NCI-H526 (cell line): ENCODE results near the gene MYCBP2.

Source experiments
- DNase-seq, 2 experiments: peaks; one replicate each; lab custom pipeline; 2025; lab: John Stamatoyannopoulos, UW

MYCBP2 gene

DNA sequence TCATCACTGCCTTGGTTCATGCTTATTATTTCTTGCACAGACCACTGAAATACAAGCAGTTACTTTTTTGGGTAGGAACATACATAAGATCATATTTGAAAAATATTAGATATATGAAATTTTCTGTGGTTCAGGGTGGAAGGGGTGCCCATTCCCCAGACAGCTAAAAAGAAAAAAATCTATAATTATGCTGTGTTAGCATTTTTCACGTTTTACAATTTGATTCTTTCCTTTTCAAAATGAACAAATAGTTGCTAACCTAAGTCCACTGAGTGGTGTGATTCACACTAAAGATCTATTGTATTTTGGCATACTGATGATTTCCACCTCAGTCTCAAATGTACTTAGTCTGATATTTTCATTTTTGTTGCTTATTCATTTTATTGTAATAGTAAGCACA lies 233.2 kb downstream of the MYCBP2 start:
- DNase-seq = no peak

GRCh38 chr13:77084755-77085154 lies 242.1 kb downstream of the MYCBP2 start:
- DNase-seq = no peak

DNA sequence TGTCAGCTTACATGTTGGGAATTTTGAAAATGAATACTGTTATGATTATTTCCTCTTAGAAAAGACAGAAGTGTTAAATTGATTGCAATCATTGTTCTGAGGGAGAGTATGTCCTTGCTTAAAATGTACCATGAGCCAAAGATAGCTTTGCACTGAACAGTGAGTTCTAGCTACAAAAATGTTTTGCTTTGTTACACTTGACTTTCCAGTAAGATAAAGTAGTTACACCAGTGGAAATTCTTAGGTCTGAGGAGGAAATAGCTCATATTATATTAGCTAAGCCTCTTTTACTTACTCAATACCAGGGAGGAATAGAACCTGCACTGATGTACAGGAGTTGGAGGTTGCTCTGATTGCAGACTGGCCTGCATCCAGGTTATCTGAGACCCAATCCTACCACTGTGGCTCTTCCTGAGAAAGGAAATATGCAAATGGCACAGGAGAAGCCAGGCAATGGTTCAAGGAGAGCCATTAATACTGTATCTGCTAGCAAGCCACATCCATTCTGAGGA lies 246.9 kb downstream of the MYCBP2 start:
- peak in 1 of 2 experiments; percentile 16 for DNase-seq

DNA sequence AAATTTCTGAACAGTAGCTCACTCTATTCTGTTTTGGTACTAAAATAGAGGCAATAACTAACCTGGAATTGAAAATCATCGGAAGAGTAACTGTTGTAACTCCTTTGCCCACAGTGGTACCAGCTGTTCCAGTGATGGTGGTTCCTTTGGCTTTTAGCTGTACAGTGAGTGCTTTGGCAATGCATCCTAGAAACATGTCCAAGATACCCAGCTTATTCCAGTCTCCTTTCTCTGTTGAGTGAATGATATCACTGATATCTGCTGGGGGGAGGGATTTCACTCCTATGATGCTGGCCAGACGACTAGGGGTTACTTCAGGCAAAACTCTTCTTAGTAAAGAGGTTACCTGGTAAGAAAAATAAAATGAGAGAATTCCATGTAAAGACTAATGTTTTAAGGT lies 259.4 kb downstream of the MYCBP2 start:
- DNase-seq = no peak

DNA sequence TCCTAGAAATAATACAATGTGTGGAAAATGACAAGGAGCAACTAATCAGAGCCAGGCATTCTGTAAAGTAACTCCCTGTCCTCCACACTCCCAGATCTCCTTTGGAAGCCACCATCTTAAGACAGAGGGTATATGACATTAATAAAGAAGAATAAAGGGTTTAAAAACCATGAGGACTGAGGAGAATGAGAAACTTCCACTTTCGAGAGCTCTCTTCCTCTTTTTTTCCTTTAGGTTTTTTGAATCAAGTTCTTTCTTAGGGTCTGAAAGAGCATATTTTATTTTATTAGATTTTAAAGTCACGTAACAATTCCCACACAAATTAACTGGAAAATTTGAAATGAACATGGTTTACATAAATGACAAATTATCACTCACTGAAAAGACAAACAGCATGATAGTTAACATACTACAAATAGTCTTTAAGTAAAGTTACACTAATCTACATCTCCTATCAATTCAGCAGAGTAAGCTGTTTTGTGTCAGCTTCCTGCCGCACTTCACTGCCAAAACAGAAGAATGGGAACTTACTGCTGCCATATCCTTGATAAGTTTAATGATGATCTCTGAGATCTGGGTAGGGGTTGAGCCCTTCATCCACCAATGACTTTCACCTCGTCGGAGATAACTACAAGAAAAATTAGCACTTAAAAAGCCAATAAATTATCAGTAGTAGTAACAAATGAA lies 261.3 kb downstream of the MYCBP2 start:
- DNase-seq = no peak

- no peak for DNase-seq
These were observed 264.8 kb downstream of the MYCBP2 start for GRCh38 chr13:77062097-77062496.

GRCh38 chr13:77061362-77061761 lies 265.5 kb downstream of the MYCBP2 start:
- DNase-seq = no peak

- no peak for DNase-seq
These were observed 270.0 kb downstream of the MYCBP2 start for GRCh38 chr13:77056886-77057285.

DNA sequence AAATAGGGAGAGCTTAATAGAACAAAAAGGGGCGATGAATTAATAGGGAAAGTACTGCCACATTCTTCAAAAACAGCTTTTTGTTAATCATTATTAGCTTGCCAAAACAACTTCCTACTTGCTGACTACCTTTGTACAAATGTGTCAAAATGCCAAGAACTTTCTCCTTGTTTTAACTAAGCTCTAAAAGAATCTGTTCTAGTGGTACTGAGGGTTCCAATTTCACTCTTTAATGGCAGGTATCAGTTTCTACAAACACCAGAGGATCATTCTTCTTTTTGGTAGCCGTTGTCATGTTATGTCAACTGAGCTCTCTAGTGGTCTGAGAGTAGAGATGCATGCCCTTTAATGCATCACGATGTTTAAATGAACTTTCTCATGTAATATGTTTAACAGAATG lies 270.5 kb downstream of the MYCBP2 start:
- DNase-seq = no peak

DNA sequence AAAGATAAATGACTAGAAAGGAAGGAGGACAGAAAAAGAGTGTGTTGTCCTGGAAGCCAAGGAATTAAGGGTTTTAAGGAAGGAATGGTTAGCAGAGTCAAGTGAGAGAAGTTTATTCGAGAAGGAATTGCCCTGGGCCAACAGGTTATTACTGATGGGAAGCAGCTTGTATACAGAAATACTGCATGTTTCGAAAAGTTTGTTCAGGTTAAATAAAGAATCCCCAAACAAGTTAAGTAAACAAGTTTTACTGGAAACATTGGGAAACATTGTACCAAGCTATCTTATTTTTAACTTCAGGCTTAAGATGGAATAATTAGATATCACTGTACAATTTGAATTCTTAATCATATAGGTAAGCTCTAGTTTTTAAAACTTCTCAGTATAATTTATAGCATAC lies 271.7 kb downstream of the MYCBP2 start:
- DNase-seq = no peak

- no peak for DNase-seq
These were observed 273.7 kb downstream of the MYCBP2 start for GRCh38 chr13:77053192-77053591.

DNA sequence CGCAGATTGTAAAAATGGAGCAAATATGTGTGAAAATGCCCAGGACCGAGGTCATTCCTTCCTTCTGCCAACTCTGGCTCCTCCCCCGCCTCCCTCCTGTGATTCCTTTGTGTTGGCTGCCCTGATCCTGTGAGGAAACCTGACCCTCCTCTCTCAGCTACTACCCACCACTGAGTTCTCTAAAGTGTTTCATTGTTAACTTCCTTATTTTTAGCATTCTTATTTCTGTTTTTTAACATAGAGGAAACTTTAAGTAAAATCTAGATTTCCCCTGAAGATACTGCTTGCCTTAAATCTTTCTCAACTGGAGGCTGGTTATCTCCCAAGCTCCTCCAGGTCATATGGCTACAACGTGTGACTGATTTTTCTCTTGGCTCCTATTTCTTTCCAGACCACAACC lies 278.2 kb downstream of the MYCBP2 start:
- no peak for DNase-seq

- no peak for DNase-seq
These were observed 279.1 kb downstream of the MYCBP2 start for GRCh38 chr13:77047649-77048343.

DNA sequence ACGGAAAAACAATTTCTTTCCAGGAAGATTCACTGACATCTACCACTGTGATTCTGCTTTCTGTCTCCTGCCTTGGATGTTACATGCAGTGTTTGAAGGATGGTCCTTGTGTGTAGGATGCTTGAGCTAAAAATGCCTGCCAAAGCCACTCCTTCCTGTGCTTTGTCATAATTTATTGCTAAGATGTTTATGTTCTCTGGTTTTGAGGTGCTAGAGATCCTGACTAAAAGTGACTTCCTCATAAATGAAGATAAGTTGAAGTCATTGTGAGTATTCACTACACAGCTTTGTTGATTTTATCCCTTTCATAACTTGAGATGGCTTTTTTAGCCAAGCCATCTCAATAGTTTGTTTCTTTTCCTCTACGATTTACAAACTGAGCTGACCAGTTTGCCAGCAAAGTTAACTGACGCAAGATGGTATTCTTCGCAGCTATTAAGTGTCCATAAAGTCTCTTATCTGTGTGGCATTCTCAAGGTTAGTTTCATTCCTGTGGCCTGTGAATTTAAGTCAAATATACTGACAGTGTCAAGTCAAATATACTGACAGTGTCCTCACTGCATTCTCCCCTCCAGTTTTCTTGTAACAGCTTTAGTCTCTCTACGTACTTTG lies 284.2 kb downstream of the MYCBP2 start:
- DNase-seq = no peak

DNA sequence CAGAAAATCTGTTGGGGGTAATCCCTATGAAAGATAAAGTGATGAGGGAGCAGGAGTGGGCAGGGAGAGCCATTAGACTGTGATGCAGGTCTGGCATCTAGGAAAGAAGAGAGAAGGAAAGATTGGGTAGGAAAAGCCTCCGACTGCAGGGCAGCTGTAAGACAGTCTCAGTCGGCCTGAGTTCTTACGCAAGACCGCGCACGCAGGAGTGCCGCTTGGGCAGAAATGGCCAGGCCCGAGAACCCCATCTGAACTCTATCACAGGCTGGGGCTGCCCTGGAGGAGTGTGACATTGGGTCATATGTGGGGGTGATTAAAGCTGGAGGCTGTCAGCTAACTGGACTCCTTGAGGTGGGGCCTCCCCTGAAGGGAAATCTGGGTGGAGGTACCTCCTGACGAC lies 286.1 kb downstream of the MYCBP2 start:
- DNase-seq = no peak

DNA sequence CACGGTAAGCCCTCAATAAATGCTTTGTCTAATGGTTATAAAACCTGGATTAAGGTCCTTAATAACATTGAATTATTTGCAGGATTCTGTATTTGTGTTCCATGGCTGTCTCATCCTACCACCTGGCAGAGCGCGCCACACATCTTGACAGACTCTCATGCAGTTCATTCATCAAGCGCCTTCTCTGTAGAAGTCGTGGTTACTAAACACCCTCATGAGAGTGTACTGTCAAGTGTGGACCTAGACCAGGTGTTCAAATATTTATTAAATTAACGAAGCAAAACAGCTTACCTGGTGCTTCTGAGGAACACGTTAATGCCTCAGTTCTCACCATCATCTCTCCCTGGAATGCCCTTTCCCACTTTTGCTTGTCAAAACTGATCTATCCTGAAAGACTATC lies 286.8 kb downstream of the MYCBP2 start:
- DNase-seq = no peak

- DNase-seq = no peak
These were observed 287.9 kb downstream of the MYCBP2 start for GRCh38 chr13:77038907-77039480.

DNA sequence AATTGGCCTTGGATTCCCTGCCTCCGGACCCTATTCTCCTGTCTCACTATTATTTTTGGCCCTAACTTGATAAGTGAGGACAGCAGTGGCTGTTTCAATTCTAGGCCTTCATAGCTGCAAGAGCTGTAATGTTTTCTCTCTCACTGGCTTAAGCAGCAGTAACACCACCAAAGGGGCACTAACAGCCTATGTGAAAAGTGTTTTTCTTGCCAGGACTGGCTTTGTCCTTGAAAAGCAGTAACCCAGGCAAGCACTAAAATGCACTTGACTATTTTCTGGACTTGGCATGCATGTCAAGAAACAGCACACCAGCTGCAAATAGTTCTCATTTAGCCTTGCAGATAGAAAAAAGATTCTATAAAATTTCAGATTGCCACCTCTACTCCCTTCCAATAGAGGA lies 290.6 kb downstream of the MYCBP2 start:
- no peak for DNase-seq

DNA sequence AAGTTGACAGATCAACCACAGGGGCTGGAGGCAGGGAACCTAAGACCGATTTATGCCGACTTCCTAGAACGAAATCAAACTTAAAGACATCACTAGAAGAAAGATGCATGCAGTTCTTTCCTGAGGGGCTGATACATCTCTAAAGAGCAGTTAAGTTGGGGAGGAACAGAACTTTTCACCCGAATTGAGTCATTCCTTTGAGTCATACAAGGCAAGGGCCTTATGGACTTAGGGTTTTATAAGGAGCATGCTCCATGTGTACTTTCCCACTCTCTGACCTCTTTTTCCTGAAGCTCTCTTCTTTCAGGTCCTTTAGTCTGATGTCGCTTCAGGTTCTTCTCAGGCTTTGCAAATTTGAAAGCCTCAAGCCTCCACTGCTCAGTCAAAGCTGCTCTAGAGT lies 292.0 kb downstream of the MYCBP2 start:
- DNase-seq = no peak

GRCh38 chr13:77033717-77034302 lies 293.1 kb downstream of the MYCBP2 start:
- no peak for DNase-seq

DNA sequence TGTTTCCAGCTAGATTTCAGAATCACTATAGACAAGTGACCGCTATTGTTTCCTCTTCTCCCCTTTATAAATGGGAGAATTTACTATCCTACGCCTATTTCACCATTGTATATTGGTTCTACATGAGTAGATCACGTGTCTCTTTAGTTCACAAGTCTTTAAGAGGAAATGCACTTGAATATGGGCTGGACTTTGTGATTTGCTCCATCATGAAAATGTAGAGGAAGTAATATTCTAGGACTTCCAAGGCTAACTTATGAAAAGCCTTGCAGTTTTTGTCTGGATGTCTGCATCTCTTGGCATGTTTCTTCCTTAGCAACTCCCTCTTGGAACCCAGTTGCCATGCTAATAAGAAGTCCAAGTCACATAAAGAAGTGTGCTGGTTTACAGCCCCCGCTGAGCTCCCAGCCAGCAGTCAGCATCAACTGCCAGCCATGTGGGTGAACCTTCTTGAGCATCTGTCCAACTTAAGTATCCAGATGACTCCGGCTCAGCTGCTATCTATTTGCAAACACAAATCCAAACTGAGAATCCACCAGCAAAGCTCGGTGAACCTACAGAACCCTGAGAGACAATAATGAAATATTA lies 295.1 kb downstream of the MYCBP2 start:
- no peak for DNase-seq

DNA sequence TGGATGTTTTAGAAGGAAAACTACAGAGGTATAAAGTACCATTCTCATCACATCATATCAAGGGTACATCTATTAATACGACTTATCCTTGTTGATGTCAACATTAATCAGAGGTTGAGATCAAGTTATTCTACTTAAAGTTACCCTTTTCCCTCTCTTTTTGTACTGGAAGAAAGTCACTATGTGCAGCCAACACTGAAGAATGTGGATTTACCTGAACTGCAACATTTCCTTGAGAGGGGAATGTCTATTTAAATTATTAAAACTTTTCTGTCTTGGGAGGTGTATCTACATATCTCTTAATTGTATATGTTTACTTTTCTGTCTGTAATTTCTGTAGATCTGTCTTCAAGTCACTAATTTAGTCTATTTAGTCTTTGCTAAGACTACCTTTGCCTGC lies 297.5 kb downstream of the MYCBP2 start:
- no peak for DNase-seq
